Measurements from ENCODE around the gene ACO2. TPM values are rescaled to one million over a fixed set of nuclear protein-coding genes. Genes with fewer than 3 reads are reported as not detected.

The ACO2 gene
- total RNA-seq, 6 donors from 2014 or later, result 51.3 to 102 (median 83.4) TPM

GRCh38 chr22:41562461-41562860 lies 93.5 kb downstream of the ACO2 start:
- Histone ChIP-seq H3K27me3 (no peaks in the 10 kb centered on the region), H3K9me3 (no peaks in the 10 kb centered on the region), H3K27ac (peak overlapping the region in 3 of 4 donors; percentile 1 to 71 (median 46)), H3K4me1 (peaks cover 0 to 22% (median 7%) of the 10 kb centered on the region in 4 donors), H3K36me3 (no peaks in the 10 kb centered on the region), H3K4me3 (no peak overlapping the region)
- 75 to 83% methylated on average over 3 to 4 of the region's 4 CpGs for WGBS, 2 donors
- no peak for ATAC-seq (ENCODE audit: low FRiP score in 2 of 2)
- no peak for DNase-seq
- no peak for TF ChIP-seq POLR2AphosphoS5 (IDR thresholded peaks at IDR 0.05)
- no peak for TF ChIP-seq EP300 (IDR thresholded peaks at IDR 0.05)
- no peak for TF ChIP-seq POLR2A (IDR thresholded peaks at IDR 0.05)
- TF ChIP-seq, protein P1, sequence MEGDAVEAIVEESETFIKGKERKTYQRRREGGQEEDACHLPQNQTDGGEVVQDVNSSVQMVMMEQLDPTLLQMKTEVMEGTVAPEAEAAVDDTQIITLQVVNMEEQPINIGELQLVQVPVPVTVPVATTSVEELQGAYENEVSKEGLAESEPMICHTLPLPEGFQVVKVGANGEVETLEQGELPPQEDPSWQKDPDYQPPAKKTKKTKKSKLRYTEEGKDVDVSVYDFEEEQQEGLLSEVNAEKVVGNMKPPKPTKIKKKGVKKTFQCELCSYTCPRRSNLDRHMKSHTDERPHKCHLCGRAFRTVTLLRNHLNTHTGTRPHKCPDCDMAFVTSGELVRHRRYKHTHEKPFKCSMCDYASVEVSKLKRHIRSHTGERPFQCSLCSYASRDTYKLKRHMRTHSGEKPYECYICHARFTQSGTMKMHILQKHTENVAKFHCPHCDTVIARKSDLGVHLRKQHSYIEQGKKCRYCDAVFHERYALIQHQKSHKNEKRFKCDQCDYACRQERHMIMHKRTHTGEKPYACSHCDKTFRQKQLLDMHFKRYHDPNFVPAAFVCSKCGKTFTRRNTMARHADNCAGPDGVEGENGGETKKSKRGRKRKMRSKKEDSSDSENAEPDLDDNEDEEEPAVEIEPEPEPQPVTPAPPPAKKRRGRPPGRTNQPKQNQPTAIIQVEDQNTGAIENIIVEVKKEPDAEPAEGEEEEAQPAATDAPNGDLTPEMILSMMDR (IDR thresholded peaks at IDR 0.05), result no peak

GRCh38 chr22:41563051-41563711 lies 94.3 kb downstream of the ACO2 start:
- no peak for DNase-seq
- peak in 1 of 2 donors; percentile 21 for ATAC-seq (ENCODE audit: low FRiP score in 2 of 2)
- Histone ChIP-seq H3K9me3 (no peaks in the 10 kb centered on the region), H3K4me3 (no peak overlapping the region), H3K27ac (peak overlapping the region in 2 of 4 donors; percentile 1 to 46), H3K36me3 (no peaks in the 10 kb centered on the region), H3K4me1 (peaks cover 0 to 15% (median 4%) of the 10 kb centered on the region in 4 donors), H3K27me3 (no peaks in the 10 kb centered on the region)
- 49 to 61% methylated on average over 10 of the region's 10 CpGs for WGBS, 2 donors
- TF ChIP-seq, protein P1 (IDR thresholded peaks at IDR 0.05), result no peak
- TF ChIP-seq POLR2A (IDR thresholded peaks at IDR 0.05) (no peak), POLR2AphosphoS5 (IDR thresholded peaks at IDR 0.05) (no peak), EP300 (IDR thresholded peaks at IDR 0.05) (no peak)

- no peaks in the 10 kb centered on the region for H3K36me3 ChIP-seq
- DNase-seq (no peak), ATAC-seq (ENCODE audit: low FRiP score in 2 of 2) (no peak)
- H3K9me3 ChIP-seq, result no peaks in the 10 kb centered on the region
- peaks cover 0 to 9% (median 2%) of the 10 kb centered on the region in 4 donors for H3K4me1 ChIP-seq
- WGBS, 2 donors, result 87 to 90% methylated on average over 5 to 8 of the region's 8 CpGs
- H3K4me3 ChIP-seq, result no peak overlapping the region
- no peaks in the 10 kb centered on the region for H3K27me3 ChIP-seq
- peak overlapping the region in 1 of 4 donors; percentile 9 for H3K27ac ChIP-seq
- TF ChIP-seq, protein P1 (IDR thresholded peaks at IDR 0.05), result no peak
- TF ChIP-seq POLR2A (IDR thresholded peaks at IDR 0.05) (no peak), POLR2AphosphoS5 (IDR thresholded peaks at IDR 0.05) (no peak), EP300 (IDR thresholded peaks at IDR 0.05) (no peak)
Measured at GRCh38 chr22:41564563-41564962, 95.6 kb downstream of the ACO2 start.

GRCh38 chr22:41565403-41566054 lies 96.6 kb downstream of the ACO2 start:
- Histone ChIP-seq H3K27me3 (no peaks in the 10 kb centered on the region), H3K36me3 (no peaks in the 10 kb centered on the region), H3K4me3 (no peak overlapping the region), H3K4me1 (peaks cover 0 to 7% (median 2%) of the 10 kb centered on the region in 4 donors), H3K9me3 (no peaks in the 10 kb centered on the region), H3K27ac (peak overlapping the region in 2 of 4 donors; percentile 8 to 9)
- peak in 1 of 2 donors; percentile 63 for ATAC-seq (ENCODE audit: low FRiP score in 2 of 2)
- 71 to 72% methylated on average over 4 to 8 of the region's 8 CpGs for WGBS, 2 donors
- no peak for TF ChIP-seq EP300 (IDR thresholded peaks at IDR 0.05)
- TF ChIP-seq, protein P1 (IDR thresholded peaks at IDR 0.05), result no peak
- no peak for TF ChIP-seq POLR2A (IDR thresholded peaks at IDR 0.05)
- TF ChIP-seq POLR2AphosphoS5 (IDR thresholded peaks at IDR 0.05), result no peak
- peak in 1 of 2 donors; percentile 30 for DNase-seq

Measured in upper lobe of left lung (tissue), 6 donors.